ENCODE measurements around the gene SPRR4.

Gene SPRR4

GRCh38 chr1:152970495-152970894 is at the start of gene SPRR4:
Gene SPRR4, plus strand, starts transcription at chr1:152970648. Its CDS starts 1,243 bp downstream, at chr1:152971891.
- TF ChIP-seq ZFX (IDR thresholded peaks at IDR 0.05) = no peak

GRCh38 chr1:152924191-152924590 is 46.3 kb upstream of the SPRR4 start:
- TF ChIP-seq CTCF (conservative IDR thresholded peaks at IDR 0.05) (no peak), ZFX (IDR thresholded peaks at IDR 0.05) (no peak)
- H3K27ac ChIP-seq = no peak overlapping the region

More at GRCh38 chr1:152970495-152970894, at the start of gene SPRR4:
- no peak within 1 kb of the TSS for H3K27ac ChIP-seq

GRCh38 chr1:152926091-152926490 is 44.4 kb upstream of the SPRR4 start:
- no peak overlapping the region for H3K27ac ChIP-seq
- TF ChIP-seq ZFX (IDR thresholded peaks at IDR 0.05) = no peak
- peak; percentile 58 for TF ChIP-seq CTCF (conservative IDR thresholded peaks at IDR 0.05)

GRCh38 chr1:152928671-152929070 is 41.8 kb upstream of the SPRR4 start:
- no peak overlapping the region for H3K27ac ChIP-seq
- TF ChIP-seq ZFX (IDR thresholded peaks at IDR 0.05) (no peak), CTCF (conservative IDR thresholded peaks at IDR 0.05) (no peak)

GRCh38 chr1:152932170-152932811 is 38.2 kb upstream of the SPRR4 start:
- H3K27ac ChIP-seq = no peak overlapping the region
- no peak for TF ChIP-seq ZFX (IDR thresholded peaks at IDR 0.05)
- TF ChIP-seq CTCF (conservative IDR thresholded peaks at IDR 0.05) = no peak

GRCh38 chr1:152933196-152933595 is 37.3 kb upstream of the SPRR4 start:
- TF ChIP-seq CTCF (conservative IDR thresholded peaks at IDR 0.05) (no peak), ZFX (IDR thresholded peaks at IDR 0.05) (no peak)

GRCh38 chr1:152940614-152941013 is 29.8 kb upstream of the SPRR4 start:
- no peak overlapping the region for H3K27ac ChIP-seq
- TF ChIP-seq CTCF (conservative IDR thresholded peaks at IDR 0.05) = no peak
- no peak for TF ChIP-seq ZFX (IDR thresholded peaks at IDR 0.05)

More at GRCh38 chr1:152933196-152933595, 37.3 kb upstream of the SPRR4 start:
- H3K27ac ChIP-seq = no peak overlapping the region
